Activated CD8-positive, alpha-beta memory T cell treated with anti-CD3 and anti-CD28 coated beads for 4 hours (primary cell): ENCODE measurements around the gene C3.

ENCODE experiments used
- DNase-seq, 2 donors: peaks; one replicate each; pipeline ENCODE4 v3.0.0-alpha.2; 2020; ENCODE audit warnings: low read depth in 2 of 2

Gene C3

GRCh38 chr19:6730941-6731670 lies 10.7 kb upstream of the C3 start:
- no peak for DNase-seq

GRCh38 chr19:6730153-6730804 lies 9.8 kb upstream of the C3 start:
- DNase-seq = no peak

- no peak for DNase-seq
These were observed 9.2 kb upstream of the C3 start for GRCh38 chr19:6729573-6730152.

- no peak for DNase-seq
These were observed 7.9 kb upstream of the C3 start for GRCh38 chr19:6728346-6728745.

- no peak for DNase-seq
These were observed 5.2 kb upstream of the C3 start for GRCh38 chr19:6725513-6726231.

- DNase-seq = no peak
These were observed 4.4 kb upstream of the C3 start for GRCh38 chr19:6724631-6725492.

GRCh38 chr19:6723738-6724137 lies 3.3 kb upstream of the C3 start:
- DNase-seq = no peak

- no peak for DNase-seq
These were observed 2.7 kb upstream of the C3 start for GRCh38 chr19:6723108-6723618.

- no peak for DNase-seq
These were observed 1.3 kb upstream of the C3 start for GRCh38 chr19:6721773-6722172.

- no peak for DNase-seq
These were observed 656 bp upstream of the C3 start for GRCh38 chr19:6721138-6721474.

GRCh38 chr19:6719992-6720368 lies 470 bp downstream of the C3 start:
- DNase-seq = no peak

GRCh38 chr19:6719540-6719861 lies 949 bp downstream of the C3 start:
- no peak for DNase-seq

- no peak for DNase-seq
These were observed 1.5 kb downstream of the C3 start for GRCh38 chr19:6718741-6719539.

GRCh38 chr19:6718111-6718740 lies 2.2 kb downstream of the C3 start:
- no peak for DNase-seq

- DNase-seq = no peak
These were observed 2.9 kb downstream of the C3 start for GRCh38 chr19:6717441-6717971.

- no peak for DNase-seq
These were observed 3.4 kb downstream of the C3 start for GRCh38 chr19:6717036-6717435.

- DNase-seq = no peak
These were observed 3.9 kb downstream of the C3 start for GRCh38 chr19:6716610-6716970.

- DNase-seq = no peak
These were observed 5.5 kb downstream of the C3 start for GRCh38 chr19:6714749-6715555.
